GM21526 (cell line): Measurements from ENCODE around the gene FSCN2.

Experiments used
- ATAC-seq: cut with Tn5 transposase; IDR thresholded peaks from one replicate; pipeline ENCODE4 v1.9.1; 2021; ENCODE audit warnings: moderate library complexity; ENCODE audit not compliant: unreplicated experiment, low FRiP score

The FSCN2 gene

DNA sequence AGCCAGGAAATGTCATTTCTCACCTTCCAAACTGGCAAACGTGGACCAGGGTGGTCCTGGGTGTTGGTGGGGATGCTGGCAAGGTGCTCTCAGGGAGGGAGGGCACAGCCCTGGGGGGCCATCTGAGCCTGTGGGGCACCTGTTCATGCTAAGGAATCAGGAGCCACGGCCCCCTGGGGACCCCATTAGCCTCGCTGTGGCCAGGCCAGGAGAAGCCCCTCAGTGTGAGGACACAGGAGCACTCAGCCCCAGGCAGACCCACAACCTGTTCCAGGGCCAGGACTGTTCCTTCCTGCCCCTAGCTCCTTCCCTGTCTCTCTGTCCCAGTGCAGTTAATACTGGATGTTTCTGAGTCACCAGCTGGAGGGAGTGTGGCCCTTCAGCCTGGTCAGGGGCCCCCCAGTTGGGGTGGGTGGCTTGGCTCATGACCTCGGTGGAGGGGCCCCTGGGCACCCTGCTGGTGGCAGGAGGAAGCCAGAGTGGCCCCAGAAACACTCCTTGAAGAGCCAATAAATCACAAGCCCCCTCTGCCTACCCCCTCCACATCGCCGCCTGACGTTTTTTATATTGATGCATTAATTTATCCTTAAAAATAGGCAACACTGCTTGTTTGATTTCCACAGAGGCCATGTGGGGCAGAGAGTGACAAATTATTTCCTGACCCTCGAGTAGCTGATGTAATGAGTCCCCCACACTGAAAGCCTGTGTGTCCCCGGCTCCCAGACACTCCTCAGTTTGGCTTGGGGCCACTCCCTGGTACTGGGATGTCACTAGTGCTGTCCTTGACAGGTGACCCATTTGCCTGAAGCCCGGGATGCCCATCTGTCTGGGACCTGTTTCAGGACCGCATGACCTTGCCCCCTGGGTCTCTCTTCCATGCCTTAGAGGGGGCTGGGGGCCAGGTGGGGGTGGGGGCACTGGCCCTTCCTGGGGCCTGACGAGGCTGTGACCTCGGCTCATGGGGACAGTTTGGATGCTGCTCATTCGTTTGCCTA, 37.9 kb upstream of the FSCN2 start:
- ATAC-seq = no peak

DNA sequence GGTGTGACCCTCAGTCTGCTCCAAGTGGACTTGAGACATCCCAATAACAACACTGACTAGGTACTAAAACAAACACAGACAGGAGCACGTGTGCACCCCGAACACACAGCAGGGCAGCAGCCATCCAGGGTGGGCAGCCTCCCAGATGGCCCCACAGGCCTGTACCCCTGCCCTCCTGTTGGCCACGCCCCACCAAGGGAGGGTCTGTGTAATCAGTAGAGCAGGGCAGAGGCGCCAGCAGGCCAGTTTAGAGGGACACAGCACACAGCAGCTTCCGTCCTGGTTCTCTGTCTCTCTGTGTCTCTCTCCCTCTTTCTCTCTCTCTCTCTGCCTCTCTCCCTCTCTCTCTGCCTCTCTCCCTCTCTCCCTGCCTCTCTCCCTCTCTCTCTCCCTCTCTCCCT, 37.0 kb upstream of the FSCN2 start:
- no peak for ATAC-seq

DNA sequence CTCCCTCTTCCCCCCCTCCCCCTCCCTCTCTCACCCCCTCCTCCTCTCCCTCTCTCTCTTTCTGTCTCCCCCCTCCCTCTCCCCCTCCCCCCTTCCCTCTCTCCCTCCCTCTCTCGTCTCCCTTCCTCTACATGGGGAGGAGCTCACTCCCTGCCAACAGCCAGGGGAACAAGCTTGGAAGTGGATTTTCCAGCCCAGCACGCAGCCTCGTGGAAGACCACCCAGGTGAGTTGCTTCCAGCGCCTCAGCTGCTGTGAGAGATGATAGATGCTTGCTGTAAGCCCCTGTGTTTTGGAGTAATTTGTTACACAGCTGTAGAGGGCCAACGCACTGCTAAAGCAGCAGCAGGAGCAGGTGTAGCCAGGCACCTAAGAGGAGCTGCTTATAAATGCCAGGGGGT, 36.4 kb upstream of the FSCN2 start:
- no peak for ATAC-seq

- no peak for ATAC-seq
Observed at GRCh38 chr17:81492202-81492601, 36.0 kb upstream of the FSCN2 start.

DNA sequence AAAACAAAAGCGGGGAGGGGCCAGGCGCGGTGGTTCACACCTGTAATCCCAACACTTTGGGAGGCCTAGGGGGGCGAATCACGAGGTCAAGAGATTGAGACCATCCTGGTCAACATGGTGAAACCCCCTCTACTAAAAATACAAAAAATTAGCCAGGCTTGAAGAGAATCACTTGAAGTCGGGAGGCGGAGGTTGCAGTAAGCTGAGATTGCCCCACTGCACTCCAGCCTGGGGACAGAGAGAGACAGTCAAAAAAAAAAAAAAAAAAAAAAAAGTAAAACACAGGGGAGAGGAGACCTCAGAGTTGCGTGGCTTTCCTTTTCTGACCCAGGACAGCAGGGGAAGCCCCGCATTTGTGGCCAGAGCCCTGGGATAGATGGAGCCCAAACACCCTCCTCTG, 35.5 kb upstream of the FSCN2 start:
- ATAC-seq = no peak

GRCh38 chr17:81493198-81494038, 34.8 kb upstream of the FSCN2 start:
- no peak for ATAC-seq

DNA sequence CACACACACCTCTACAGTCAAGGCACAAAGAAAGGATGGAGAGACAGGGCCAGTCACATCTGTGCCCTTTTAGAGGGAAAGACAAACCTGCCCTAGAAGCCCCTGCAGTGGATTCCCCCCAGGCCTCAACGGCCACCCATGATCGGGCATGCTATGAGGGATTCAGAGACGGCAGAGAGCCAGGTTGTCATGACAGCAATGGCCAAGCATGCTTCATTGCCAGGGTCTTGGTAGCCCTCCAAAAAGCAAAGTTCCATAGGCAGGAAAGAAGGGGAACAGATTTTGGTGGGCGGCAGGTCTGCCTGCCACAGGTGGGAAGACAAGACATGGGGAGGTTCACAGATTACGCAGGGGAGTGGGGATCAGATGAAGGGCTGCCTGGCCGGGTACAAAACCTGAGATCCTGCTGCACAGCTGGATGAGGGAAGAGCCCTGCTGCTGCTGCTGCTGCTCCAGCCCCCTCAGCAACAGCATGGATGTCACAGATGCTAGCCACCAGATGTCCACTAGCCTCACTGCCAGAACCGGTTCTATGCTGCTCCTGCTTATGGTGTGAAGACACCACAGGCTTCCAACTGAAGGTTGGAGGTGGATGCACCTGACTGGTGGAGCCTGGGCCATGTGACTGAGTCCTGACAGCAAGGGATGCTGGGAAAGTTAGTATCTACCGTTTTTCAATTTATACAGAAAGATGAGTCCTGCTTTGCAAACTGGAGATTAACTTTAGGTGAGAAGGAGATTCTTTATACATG, 33.4 kb upstream of the FSCN2 start:
- ATAC-seq = no peak

- ATAC-seq = no peak
Observed at GRCh38 chr17:81498953-81499600, 29.1 kb upstream of the FSCN2 start.

DNA sequence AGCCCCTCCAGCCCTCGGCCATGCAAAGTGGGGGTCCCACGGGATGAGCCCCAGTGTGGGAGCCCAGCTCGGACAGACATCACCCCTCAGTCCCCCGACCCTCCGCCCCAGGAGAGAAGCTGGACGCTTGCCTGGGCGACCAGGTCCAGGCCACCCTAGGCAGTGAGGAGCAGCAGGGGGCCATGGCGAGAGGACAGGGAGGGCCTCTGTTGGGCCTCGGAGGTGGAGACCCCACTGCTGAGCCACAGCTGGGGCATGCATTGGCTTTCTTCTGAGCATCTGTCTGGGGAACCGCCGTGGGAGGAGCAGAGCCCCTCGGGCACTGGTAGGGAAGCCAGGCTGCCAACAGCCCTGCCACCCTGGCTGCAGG, 28.6 kb upstream of the FSCN2 start:
- ATAC-seq = no peak

DNA sequence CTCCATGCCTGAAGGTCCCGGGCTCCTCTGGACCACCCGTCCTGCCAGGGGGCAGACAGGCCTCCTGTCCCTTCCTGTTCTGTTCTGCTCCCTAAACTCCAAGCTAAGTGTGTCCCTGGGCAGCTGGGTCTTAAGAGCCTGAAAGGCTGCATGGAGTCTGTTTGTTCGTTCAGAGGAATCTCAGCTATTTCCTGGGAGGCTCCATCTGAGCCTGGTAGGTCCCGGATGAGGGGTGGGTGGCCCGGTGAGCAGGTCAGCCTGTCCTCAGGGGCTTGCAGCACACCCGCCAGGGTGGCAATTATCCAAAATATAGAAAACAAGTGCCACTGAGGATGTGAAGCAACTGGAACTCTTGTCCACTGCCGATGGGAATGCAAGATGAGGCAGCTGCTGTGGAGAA, 28.1 kb upstream of the FSCN2 start:
- ATAC-seq = no peak

DNA sequence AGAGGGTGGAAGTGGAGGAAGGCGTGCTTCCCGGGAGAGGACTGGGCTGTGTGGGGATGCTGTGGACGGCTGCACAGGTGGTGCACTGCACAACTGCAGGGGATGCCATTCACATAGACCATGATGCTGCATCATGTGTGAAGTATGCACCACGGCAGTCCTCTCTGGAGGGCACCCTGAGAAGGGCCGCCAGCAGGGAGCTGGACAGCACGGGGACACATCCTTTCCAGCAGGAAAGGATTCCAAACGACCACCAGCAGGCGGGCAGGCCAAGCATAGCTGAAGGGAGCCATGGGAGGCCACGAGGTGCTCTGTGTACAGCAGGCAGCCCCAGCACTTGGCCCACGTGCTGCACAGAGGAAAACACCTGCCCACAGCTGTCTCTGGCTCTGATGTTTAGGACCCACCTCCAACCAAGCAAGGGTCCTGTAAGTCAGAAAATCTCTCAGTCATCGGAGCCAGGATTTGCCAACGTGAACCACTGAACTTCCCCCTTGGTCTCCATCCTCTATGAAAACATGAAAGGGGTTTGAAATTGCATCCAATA, 25.6 kb upstream of the FSCN2 start:
- no peak for ATAC-seq

DNA sequence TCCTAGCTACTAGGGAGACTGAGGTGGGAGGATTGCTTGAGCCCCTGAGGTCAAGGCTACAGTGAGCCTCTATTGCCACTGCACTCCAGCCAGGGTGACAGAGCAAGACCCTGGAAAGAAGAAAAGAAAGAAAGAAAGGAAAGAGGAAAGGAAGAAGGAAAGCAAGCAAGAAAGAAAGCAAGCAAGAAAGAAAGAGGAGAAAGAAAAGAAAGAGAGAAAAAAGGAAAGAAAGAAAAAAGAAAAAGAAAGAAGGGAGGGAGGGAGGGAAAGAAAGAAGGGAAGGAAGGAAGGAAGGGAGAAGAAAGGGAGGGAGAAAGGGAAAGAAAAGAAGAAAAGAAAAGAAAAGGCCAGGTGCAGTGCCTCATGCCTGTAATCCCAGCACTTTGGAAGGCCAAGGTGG, 24.6 kb upstream of the FSCN2 start:
- no peak for ATAC-seq

- no peak for ATAC-seq
Observed at GRCh38 chr17:81508639-81509206, 19.5 kb upstream of the FSCN2 start.

GRCh38 chr17:81509207-81509971, 18.8 kb upstream of the FSCN2 start:
- ATAC-seq = no peak

DNA sequence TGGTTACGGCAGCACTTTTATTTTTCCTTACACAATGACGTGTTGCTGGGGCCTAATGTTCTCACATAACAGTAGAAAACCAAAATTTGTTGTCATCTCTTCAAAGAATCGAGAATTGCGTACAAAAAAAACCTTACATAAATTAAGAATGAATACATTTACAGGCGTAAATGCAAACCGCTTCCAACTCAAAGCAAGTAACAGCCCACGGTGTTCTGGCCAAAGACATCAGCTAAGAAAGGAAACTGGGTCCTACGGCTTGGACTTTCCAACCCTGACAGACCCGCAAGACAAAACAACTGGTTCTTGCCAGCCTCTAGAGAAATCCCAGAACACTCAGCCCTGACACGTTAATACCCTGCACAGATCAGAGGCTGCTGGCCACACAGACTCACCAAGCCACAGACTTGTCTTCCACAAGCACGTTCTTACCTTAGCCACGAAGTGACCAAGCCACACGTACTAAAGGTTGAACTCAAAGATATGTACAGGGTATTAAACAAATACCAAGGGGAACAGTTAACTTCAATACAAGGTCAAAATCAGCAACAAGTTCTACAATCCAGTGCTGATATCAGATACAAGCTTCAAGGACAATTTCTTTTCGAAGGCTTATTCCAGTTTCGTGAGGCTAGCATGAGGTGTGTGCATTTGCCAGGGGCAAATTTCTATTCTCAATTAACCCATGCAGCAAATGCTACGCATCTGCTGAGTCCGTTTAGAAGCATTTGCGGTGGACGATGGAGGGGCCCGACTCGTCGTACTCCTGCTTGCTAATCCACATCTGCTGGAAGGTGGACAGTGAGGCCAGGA, 18.0 kb upstream of the FSCN2 start:
- ATAC-seq = no peak

DNA sequence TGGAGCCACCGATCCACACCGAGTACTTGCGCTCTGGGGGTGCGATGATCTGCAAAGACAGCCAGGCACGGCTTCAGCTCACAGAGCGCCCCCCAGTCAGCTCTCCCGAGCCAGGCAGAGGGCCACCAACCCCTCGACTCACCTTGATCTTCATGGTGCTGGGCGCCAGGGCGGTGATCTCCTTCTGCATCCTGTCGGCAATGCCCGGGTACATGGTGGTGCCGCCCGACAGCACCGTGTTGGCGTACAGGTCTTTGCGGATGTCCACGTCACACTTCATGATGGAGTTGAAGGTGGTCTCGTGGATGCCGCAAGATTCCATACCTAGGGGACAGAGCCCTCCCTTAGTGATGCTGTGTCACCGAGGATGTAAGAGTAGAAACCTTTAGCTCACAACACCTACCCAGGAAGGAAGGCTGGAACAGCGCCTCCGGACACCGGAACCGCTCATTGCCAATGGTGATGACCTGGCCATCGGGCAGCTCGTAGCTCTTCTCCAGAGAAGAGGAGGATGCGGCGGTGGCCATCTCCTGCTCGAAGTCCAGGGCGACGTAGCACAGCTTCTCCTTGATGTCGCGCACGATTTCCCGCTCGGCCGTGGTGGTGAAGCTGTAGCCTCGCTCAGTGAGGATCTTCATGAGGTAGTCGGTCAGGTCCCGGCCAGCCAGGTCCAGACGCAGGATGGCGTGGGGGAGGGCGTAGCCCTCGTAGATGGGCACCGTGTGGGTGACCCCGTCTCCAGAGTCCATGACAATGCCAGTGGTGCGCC, 17.2 kb upstream of the FSCN2 start:
- ATAC-seq = no peak

GRCh38 chr17:81511554-81511803, 16.7 kb upstream of the FSCN2 start:
- no peak for ATAC-seq
